ENCODE data around the gene WDR27.

WDR27 gene

DNA sequence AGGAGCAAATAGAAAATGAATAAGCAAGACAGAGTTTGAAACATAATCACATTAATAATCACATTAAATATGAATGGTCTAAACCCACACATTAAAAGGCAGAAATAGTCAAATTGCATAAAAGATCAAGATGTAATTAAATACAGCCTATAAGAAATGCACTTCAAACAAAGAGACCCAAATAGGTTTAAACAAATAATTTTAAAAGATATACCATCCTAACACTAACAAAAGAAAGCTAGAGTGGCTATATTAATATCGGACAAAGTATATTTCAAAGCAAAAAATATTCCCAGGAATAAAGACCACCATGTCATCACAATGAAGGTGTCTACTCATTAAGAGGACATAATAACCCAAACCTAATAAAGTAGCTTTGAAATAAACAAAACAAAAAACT lies 140.2 kb downstream of the WDR27 start:
- DNase-seq (ENCODE audit: low spot score): no peak

- no peak for DNase-seq (ENCODE audit: low spot score)
Observed at GRCh38 chr6:169559592-169559991, 142.2 kb downstream of the WDR27 start.

DNA sequence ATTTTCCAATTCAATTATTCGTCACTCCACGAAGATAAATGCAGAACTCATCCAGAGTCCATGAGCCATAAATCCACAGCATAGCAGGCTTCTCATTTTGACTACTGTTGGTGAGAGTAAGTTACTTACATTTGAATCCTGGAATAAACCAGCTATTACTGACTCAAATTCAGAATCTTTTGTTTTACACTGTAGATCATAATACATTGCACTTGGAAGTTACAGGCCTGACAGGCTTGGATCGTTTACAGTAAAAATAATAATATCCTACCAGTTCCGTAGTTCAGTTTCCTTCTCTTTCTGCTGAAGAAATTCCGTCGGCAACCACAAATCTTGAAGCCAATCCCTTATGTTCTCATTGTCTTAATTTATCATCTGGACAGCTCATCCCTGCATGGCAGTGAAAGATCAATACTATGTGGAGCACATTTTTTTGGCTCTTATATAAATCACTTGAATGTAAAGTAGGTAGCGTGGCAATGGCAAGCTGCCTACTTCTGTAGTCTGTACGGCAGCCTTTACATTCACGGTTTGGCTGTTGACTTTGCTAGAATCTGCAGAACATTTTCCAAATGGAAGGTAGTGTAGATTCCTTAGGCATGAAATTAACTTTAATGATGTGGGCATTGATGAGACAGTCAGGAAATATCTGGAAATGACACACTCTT lies 142.9 kb downstream of the WDR27 start:
- DNase-seq (ENCODE audit: low spot score): no peak

GRCh38 chr6:169558378-169558773 lies 143.5 kb downstream of the WDR27 start:
- no peak for DNase-seq (ENCODE audit: low spot score)

- DNase-seq (ENCODE audit: low spot score): no peak
Observed at GRCh38 chr6:169557887-169558286, 143.9 kb downstream of the WDR27 start.

DNA sequence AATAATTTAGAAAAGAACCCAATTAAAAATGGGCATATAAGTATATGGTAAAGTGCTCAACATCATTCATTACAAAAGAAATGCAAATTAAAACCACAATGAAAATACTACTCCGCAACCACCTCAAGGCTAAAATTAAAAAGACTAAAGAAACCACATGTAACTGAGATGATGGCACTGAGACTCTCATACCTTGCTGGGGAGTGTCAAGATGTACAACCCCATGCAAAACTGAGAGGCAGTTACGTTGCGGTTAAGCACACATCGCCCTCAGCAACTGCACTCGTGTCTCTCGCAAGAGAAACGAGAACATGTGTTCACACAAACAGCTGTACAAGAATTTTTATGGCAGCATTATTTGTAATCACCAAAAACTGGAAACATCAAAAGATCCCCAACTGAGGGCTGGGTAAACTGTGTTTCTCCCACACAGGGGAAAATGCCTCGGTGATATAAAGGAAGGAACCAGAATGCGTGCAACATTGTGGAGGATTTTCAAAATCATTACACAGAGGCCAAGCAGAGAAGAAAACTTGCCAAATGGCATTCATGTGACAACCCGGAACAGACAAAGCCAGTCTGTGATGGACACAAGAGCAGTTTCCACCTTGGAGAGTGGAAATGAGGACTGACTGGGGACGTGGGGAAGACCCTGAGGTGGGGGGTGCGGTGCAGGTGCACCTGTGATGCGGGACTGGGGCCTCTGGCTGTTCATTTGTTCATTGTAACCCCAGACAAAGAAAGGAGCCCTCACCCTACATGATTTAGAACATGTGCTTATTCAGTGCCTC lies 144.9 kb downstream of the WDR27 start:
- peak; percentile 15 for DNase-seq (ENCODE audit: low spot score)

GRCh38 chr6:169555971-169556617 lies 145.7 kb downstream of the WDR27 start:
- no peak for DNase-seq (ENCODE audit: low spot score)

- DNase-seq (ENCODE audit: low spot score): no peak
Observed at GRCh38 chr6:169545982-169546381, 155.8 kb downstream of the WDR27 start.

DNA sequence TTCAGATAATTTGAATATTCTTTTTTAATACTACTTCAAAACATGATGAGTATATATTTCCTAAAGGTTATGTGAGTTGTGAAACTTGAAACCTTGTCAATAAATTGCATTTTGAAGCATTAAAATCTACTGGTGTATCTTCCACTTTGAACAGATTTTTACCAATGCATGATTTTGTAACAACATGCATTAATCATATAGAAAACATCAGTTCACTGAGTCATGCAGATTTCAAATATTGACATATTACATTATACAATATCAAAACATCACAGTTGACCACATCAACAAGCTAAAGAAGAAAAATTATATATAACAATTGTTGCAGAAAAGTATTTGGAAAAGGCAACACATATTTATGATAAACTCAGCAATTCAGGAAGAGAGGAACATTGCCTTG lies 158.1 kb downstream of the WDR27 start:
- no peak for DNase-seq (ENCODE audit: low spot score)

- no peak for DNase-seq (ENCODE audit: low spot score)
Observed at GRCh38 chr6:169542491-169542890, 159.3 kb downstream of the WDR27 start.

- DNase-seq (ENCODE audit: low spot score): no peak
Observed at GRCh38 chr6:169539176-169539897, 162.5 kb downstream of the WDR27 start.

GRCh38 chr6:169536446-169537170 lies 165.2 kb downstream of the WDR27 start:
- no peak for DNase-seq (ENCODE audit: low spot score)

DNA sequence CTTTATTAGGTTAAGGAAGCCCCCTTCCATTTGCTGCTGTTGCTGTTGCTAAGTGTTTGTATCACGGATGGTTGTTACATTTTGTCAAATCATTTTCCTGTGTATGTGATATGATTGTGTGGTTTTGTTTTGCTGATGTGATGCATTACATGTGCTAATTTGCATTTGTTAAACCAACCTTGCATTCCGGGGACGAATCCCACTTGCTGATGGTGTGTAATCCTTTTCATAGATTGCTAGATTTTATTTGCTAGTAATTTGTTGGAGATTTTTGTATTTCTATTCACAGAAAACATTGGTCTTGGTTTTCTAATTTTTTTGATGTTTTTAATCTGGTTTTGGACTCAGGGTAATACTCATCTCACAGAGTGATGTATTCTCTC lies 167.8 kb downstream of the WDR27 start:
- DNase-seq (ENCODE audit: low spot score): no peak

GRCh38 chr6:169533301-169534038 lies 168.4 kb downstream of the WDR27 start:
- no peak for DNase-seq (ENCODE audit: low spot score)

DNA sequence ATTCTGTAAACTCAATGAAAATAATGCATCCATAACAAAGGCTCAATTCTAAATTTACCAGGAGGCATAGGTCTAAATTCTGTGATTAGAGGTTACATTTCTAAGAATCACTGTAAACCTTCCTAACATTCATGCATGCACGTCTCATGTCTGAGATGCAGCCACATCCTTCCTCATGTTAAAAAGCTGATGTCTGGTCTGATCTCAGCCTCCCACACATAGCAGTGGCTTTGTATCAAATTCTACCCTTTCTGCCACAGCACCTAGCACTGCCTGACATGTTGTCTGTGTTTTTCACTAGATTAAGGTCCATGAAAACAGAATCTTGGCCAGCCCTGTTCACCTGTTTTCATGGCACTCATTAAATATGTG lies 171.1 kb downstream of the WDR27 start:
- no peak for DNase-seq (ENCODE audit: low spot score)

- no peak for DNase-seq (ENCODE audit: low spot score)
Observed at GRCh38 chr6:169529931-169530751, 171.7 kb downstream of the WDR27 start.

DNA sequence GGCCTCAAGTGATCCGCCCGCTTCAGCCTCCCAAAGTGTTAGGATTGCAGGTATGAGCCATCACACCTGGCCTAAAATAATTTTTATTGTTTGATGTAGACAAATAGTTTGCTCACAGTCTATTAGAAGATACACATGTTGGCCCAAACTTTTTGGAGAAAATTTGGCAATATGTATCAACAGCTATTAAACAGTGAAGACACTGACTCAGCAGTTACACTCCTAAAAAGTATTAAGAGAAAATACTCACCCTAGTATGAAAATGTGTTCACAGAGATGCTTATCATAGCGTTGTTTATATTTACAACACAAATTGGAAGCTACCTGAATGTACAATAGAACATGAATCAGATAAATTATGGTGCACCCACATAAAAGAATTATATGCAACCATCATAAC lies 173.1 kb downstream of the WDR27 start:
- no peak for DNase-seq (ENCODE audit: low spot score)

DNA sequence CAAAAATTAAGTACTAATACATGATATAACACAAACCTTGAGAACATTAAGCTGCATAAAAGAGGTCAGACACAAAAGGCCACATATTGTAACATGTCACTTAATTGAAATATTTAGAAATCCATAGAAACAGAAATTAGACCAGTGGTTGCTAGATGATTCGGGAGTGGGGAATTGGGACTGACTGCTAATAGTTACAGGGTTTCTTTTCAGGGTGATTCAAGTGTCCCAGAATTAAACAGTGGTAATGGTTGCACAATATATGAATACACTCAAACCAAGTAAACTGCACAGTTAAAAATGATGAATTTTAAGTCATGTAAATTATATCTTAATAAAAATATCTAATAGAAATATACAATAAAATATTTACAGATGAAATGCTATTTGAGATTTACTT lies 174.5 kb downstream of the WDR27 start:
- DNase-seq (ENCODE audit: low spot score): no peak

DNA sequence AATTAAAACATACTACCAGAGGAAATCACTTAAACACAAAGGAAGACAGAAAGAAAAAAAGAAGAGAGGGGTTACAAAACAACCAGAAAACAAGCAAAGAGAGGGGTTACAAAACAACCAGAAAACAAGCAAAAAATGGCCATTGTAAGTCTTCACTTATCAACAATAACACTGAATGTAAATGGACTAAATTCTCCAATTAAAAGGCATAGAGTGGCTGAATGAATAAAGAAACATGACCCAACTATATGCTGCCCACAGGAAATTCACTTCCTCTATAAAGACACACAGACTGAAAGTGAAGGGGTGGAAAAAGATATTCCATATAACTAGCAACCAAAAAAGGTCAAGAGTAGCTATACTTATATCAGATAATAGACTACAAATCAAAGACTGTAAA lies 180.0 kb downstream of the WDR27 start:
- no peak for DNase-seq (ENCODE audit: low spot score)

DNA sequence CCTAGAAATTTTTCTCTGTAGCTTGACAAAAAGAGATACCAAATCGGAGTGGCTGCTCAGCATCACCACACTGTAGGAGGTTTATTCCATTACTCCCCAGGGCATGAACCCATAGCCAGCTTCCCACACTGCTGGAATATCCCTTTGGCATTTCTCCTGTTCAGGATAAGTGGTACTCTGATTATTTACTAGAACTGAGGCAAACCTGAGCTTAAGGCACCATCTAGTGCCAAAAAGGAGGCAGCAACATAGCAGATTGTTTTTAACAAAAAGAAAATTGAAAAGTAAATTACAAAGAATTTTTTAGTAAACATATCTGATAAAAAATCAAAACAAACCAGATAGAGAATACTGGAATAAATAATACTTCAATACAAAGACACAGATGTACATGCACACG lies 181.7 kb downstream of the WDR27 start:
- DNase-seq (ENCODE audit: low spot score): no peak

Measured in globus pallidus (tissue), 1 donor.